ENCODE measurements around the gene RANBP3. TPM values are rescaled to one million over a fixed set of nuclear protein-coding genes. Genes with fewer than 3 reads are reported as not detected.
"Not testable (repeated sequence)": the region's sequence is repeated elsewhere in the genome, so short reads cannot be mapped to it uniquely, and the experiment has no call there.

RANBP3 gene
- polyA plus RNA-seq, 3 donors, result 61.7 to 66.0 (median 65.9) TPM

- DNase-seq (ENCODE audit: extremely low read depth in 1 of 11, low read depth in 9 of 11, low spot score in 4 of 11), result no peak
Observed at GRCh38 chr19:5897189-5897969, 80.6 kb downstream of the RANBP3 start.

GRCh38 chr19:5896365-5897076, 81.4 kb downstream of the RANBP3 start:
- no peak for DNase-seq (ENCODE audit: extremely low read depth in 1 of 11, low read depth in 9 of 11, low spot score in 4 of 11)

- no peak for DNase-seq (ENCODE audit: extremely low read depth in 1 of 11, low read depth in 9 of 11, low spot score in 4 of 11)
Observed at GRCh38 chr19:5895890-5896289, 82.0 kb downstream of the RANBP3 start.

GRCh38 chr19:5895409-5895808, 82.5 kb downstream of the RANBP3 start:
- no peak for DNase-seq (ENCODE audit: extremely low read depth in 1 of 11, low read depth in 9 of 11, low spot score in 4 of 11)

- DNase-seq (ENCODE audit: extremely low read depth in 1 of 11, low read depth in 9 of 11, low spot score in 4 of 11), result no peak
Observed at GRCh38 chr19:5894704-5895349, 83.1 kb downstream of the RANBP3 start.

- DNase-seq (ENCODE audit: extremely low read depth in 1 of 11, low read depth in 9 of 11, low spot score in 4 of 11), result no peak
Observed at GRCh38 chr19:5893907-5894703, 83.8 kb downstream of the RANBP3 start.

- no peak for DNase-seq (ENCODE audit: extremely low read depth in 1 of 11, low read depth in 9 of 11, low spot score in 4 of 11)
Observed at GRCh38 chr19:5893296-5893903, 84.5 kb downstream of the RANBP3 start.

GRCh38 chr19:5892772-5893275, 85.1 kb downstream of the RANBP3 start:
- no peak for DNase-seq (ENCODE audit: extremely low read depth in 1 of 11, low read depth in 9 of 11, low spot score in 4 of 11)

- peak in 1 of 11 donors; percentile 60 for DNase-seq (ENCODE audit: extremely low read depth in 1 of 11, low read depth in 9 of 11, low spot score in 4 of 11)
Observed at GRCh38 chr19:5891938-5892771, 85.8 kb downstream of the RANBP3 start.

GRCh38 chr19:5891572-5891937, 86.4 kb downstream of the RANBP3 start:
- DNase-seq (ENCODE audit: extremely low read depth in 1 of 11, low read depth in 9 of 11, low spot score in 4 of 11), result no peak

- DNase-seq (ENCODE audit: extremely low read depth in 1 of 11, low read depth in 9 of 11, low spot score in 4 of 11), result no peak
Observed at GRCh38 chr19:5890099-5890498, 87.8 kb downstream of the RANBP3 start.

GRCh38 chr19:5889288-5889971, 88.5 kb downstream of the RANBP3 start:
- DNase-seq (ENCODE audit: extremely low read depth in 1 of 11, low read depth in 9 of 11, low spot score in 4 of 11), result no peak

GRCh38 chr19:5884065-5884811, 93.7 kb downstream of the RANBP3 start:
- not testable (repeated sequence) for DNase-seq (ENCODE audit: extremely low read depth in 1 of 11, low read depth in 9 of 11, low spot score in 4 of 11)

- DNase-seq (ENCODE audit: extremely low read depth in 1 of 11, low read depth in 9 of 11, low spot score in 4 of 11), result not testable (repeated sequence)
Observed at GRCh38 chr19:5883157-5883873, 94.6 kb downstream of the RANBP3 start.

- no peak for DNase-seq (ENCODE audit: extremely low read depth in 1 of 11, low read depth in 9 of 11, low spot score in 4 of 11)
Observed at GRCh38 chr19:5882421-5882968, 95.4 kb downstream of the RANBP3 start.
